ENCODE measurements around the gene MACC1. TPM values are rescaled to one million over a fixed set of nuclear protein-coding genes. Genes with fewer than 3 reads are reported as not detected.

The MACC1 gene
- total RNA-seq, 2 experiments from 2014 or later, result 1.5 to 2.7 TPM

- Mint-ChIP-seq H3K27ac (no peak overlapping the region), H3K4me3 (no peak overlapping the region), H3K36me3 (no peaks in the 10 kb centered on the region), H3K9me3 (ENCODE audit: low read depth) (no peaks in the 10 kb centered on the region), H3K27me3 (no peaks in the 10 kb centered on the region), H3K4me1 (no peaks in the 10 kb centered on the region)
- DNase-seq, result no peak
- ATAC-seq, result no peak
- CTCF ChIA-PET, result no interaction called here
Observed at GRCh38 chr7:20162665-20163064, 54.5 kb downstream of the MACC1 start.

- H3K9me3 Mint-ChIP-seq (ENCODE audit: low read depth), result no peaks in the 10 kb centered on the region
- no peaks in the 10 kb centered on the region for H3K27me3 Mint-ChIP-seq
- H3K36me3 Mint-ChIP-seq, result no peaks in the 10 kb centered on the region
- no peak overlapping the region for H3K27ac Mint-ChIP-seq
- no peak for DNase-seq
- no peak overlapping the region for H3K4me3 Mint-ChIP-seq
- ATAC-seq, result no peak
- CTCF ChIA-PET, result no interaction called here
- no peaks in the 10 kb centered on the region for H3K4me1 Mint-ChIP-seq
Observed at GRCh38 chr7:20159226-20159747, 57.9 kb downstream of the MACC1 start.

GRCh38 chr7:20158684-20159083 is 58.5 kb downstream of the MACC1 start:
- CTCF ChIA-PET, result no interaction called here
- no peak for ATAC-seq
- no peaks in the 10 kb centered on the region for H3K36me3 Mint-ChIP-seq
- H3K4me1 Mint-ChIP-seq, result no peaks in the 10 kb centered on the region
- no peak overlapping the region for H3K4me3 Mint-ChIP-seq
- no peaks in the 10 kb centered on the region for H3K9me3 Mint-ChIP-seq (ENCODE audit: low read depth)
- H3K27me3 Mint-ChIP-seq, result no peaks in the 10 kb centered on the region
- no peak for DNase-seq
- no peak overlapping the region for H3K27ac Mint-ChIP-seq

- no peak for DNase-seq
- no peak for ATAC-seq
- CTCF ChIA-PET, result interaction anchor here (1.6 kb wide), 1 partner anchor 157 kb away, joined by 3 read pairs; no protein-coding TSS in a partner anchor
- Mint-ChIP-seq H3K4me1 (no peaks in the 10 kb centered on the region), H3K4me3 (no peak overlapping the region), H3K27me3 (no peaks in the 10 kb centered on the region), H3K9me3 (ENCODE audit: low read depth) (no peaks in the 10 kb centered on the region), H3K27ac (no peak overlapping the region), H3K36me3 (no peaks in the 10 kb centered on the region)
Observed at GRCh38 chr7:20157456-20157855, 59.7 kb downstream of the MACC1 start.

DNA sequence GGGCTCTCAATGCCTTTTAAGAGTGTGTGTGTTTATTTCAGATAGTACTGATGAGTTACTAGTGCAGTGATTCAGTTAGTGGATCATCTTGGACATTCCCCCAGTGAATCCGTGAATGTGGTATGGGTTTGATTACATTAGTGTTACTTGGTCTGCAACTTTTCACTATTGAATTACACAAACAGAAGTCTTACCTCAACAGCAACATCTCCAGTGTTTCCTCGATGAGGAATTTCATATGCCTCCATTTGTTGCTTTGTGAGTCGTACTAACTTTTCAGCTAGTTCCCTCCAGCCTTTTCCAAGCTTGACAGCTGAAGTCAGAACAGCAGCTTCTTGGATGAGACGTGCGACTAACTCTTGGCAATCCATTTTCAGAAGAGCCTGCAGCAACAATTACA is 63.2 kb downstream of the MACC1 start:
- no peak overlapping the region for H3K4me3 Mint-ChIP-seq
- no peak for ATAC-seq
- no peaks in the 10 kb centered on the region for H3K36me3 Mint-ChIP-seq
- CTCF ChIA-PET, result no interaction called here
- H3K27me3 Mint-ChIP-seq, result no peaks in the 10 kb centered on the region
- H3K9me3 Mint-ChIP-seq (ENCODE audit: low read depth), result no peaks in the 10 kb centered on the region
- H3K4me1 Mint-ChIP-seq, result no peaks in the 10 kb centered on the region
- no peak overlapping the region for H3K27ac Mint-ChIP-seq
- no peak for DNase-seq

- H3K9me3 Mint-ChIP-seq (ENCODE audit: low read depth), result no peaks in the 10 kb centered on the region
- H3K4me3 Mint-ChIP-seq, result no peak overlapping the region
- CTCF ChIA-PET, result no interaction called here
- no peak for ATAC-seq
- H3K36me3 Mint-ChIP-seq, result no peaks in the 10 kb centered on the region
- no peak overlapping the region for H3K27ac Mint-ChIP-seq
- no peaks in the 10 kb centered on the region for H3K27me3 Mint-ChIP-seq
- no peaks in the 10 kb centered on the region for H3K4me1 Mint-ChIP-seq
- no peak for DNase-seq
Observed at GRCh38 chr7:20153567-20153966, 63.6 kb downstream of the MACC1 start.

DNA sequence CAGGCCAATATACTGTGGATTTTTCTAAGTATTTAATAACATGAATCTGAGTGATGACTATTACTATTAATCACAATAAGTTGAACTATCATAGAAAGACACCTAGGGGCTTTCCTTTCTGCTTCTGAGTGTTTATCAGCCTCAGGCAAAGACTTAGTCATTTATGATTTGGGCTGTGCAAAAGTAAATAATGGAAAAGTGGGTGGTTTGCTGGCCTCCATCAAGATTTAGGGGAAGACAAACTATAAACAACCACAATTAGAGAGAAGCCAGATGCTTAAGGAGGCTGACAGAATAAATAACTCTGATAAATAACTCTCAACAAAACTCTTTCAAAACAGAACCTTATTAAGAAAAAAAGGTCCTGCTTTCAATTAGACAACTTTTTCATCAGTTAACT is 64.7 kb downstream of the MACC1 start:
- DNase-seq (no peak), ATAC-seq (no peak)
- Mint-ChIP-seq H3K27me3 (no peaks in the 10 kb centered on the region), H3K27ac (no peak overlapping the region), H3K4me1 (no peaks in the 10 kb centered on the region), H3K4me3 (no peak overlapping the region), H3K9me3 (ENCODE audit: low read depth) (no peaks in the 10 kb centered on the region), H3K36me3 (no peaks in the 10 kb centered on the region)
- CTCF ChIA-PET, result no interaction called here

DNA sequence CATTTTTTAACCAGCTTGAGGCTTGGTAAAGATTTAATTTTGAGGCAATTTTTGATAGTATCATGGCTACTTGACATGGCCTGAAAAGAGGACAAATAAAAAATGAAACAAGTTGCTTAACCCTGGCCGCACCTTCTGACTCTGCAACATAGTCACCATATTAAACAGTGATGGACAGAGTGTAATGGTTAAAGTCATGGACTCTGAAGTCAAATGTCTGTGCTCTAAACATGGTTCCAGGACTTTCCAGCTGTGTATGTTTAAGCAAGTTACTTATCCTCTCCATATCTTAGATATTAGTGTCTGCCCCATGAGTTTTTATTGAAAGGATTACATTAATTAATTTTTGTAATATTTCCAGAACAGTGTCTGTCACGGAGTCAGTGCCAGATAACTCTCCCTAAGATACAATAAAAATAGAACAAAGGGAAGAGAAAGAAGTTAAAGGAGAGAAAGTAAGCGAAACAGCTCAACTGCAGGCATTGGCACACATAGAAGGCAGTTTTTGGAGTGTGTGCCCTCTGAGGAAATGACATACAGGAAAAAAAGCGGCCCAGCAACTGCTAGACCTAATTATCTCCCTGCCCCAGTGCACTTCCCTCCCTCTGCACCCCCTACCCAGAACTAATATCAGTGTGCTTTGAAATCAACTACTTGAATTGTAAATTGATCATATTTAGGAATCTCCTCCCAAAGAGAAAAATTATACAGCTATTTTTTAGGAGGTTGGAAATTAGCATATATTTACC is 65.3 kb downstream of the MACC1 start:
- ATAC-seq, result no peak
- DNase-seq, result no peak
- no peaks in the 10 kb centered on the region for H3K9me3 Mint-ChIP-seq (ENCODE audit: low read depth)
- no peaks in the 10 kb centered on the region for H3K27me3 Mint-ChIP-seq
- no peaks in the 10 kb centered on the region for H3K36me3 Mint-ChIP-seq
- CTCF ChIA-PET, result no interaction called here
- no peak overlapping the region for H3K27ac Mint-ChIP-seq
- H3K4me3 Mint-ChIP-seq, result no peak overlapping the region
- no peaks in the 10 kb centered on the region for H3K4me1 Mint-ChIP-seq

DNA sequence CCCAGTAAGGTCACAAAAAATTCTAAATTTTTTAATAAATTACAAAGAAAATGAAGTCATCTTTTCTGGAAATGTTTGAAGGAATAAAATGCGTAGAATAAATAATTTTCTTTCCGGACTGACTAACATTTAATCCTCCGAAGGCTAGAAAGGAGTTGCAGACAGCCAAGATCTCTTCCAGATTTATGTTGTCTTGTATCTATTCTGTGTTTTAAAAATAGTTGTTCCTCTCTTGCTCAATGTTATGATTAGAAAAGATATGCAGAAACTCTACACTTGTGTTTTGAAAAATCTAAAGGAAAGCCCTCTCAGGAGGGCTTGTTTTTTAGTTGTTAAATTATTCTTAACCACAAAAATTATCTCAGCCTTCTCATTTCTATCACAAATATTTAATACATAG is 70.7 kb downstream of the MACC1 start:
- Mint-ChIP-seq H3K27me3 (no peaks in the 10 kb centered on the region), H3K9me3 (ENCODE audit: low read depth) (no peaks in the 10 kb centered on the region), H3K36me3 (no peaks in the 10 kb centered on the region), H3K27ac (no peak overlapping the region), H3K4me1 (no peaks in the 10 kb centered on the region), H3K4me3 (no peak overlapping the region)
- CTCF ChIA-PET, result no interaction called here
- ATAC-seq, result no peak
- DNase-seq, result no peak

DNA sequence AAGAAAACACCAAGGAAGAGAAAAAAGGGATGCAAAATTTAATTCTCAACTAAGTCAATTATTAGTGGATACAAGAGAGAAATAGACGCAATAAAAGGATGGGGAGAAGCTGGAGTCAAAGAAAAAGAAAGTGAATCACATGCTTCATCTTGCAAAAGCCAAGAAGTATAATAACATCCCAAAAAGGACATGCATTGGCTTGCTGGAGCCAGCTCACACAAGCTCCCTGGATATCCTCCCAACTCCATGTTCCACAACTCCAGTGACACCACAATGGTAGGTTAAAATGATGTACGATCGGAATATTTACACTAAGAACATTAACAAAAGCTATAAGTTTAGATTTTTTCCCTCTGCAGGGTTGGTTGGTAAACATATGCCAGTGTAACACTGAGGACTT is 72.4 kb downstream of the MACC1 start:
- no peak overlapping the region for H3K27ac Mint-ChIP-seq
- no peaks in the 10 kb centered on the region for H3K36me3 Mint-ChIP-seq
- no peaks in the 10 kb centered on the region for H3K27me3 Mint-ChIP-seq
- ATAC-seq, result no peak
- no peaks in the 10 kb centered on the region for H3K4me1 Mint-ChIP-seq
- H3K4me3 Mint-ChIP-seq, result no peak overlapping the region
- peaks cover 2% of the 10 kb centered on the region for H3K9me3 Mint-ChIP-seq (ENCODE audit: low read depth)
- CTCF ChIA-PET, result no interaction called here
- DNase-seq, result no peak

GRCh38 chr7:20141666-20142065 is 75.5 kb downstream of the MACC1 start:
- Mint-ChIP-seq H3K27me3 (no peaks in the 10 kb centered on the region), H3K4me3 (no peak overlapping the region), H3K27ac (no peak overlapping the region), H3K4me1 (no peaks in the 10 kb centered on the region), H3K9me3 (ENCODE audit: low read depth) (peaks cover 2% of the 10 kb centered on the region), H3K36me3 (no peaks in the 10 kb centered on the region)
- CTCF ChIA-PET, result no interaction called here
- ATAC-seq (no peak), DNase-seq (no peak)

- DNase-seq (no peak), ATAC-seq (no peak)
- Mint-ChIP-seq H3K27ac (no peak overlapping the region), H3K36me3 (no peaks in the 10 kb centered on the region), H3K9me3 (ENCODE audit: low read depth) (peaks cover 2% of the 10 kb centered on the region), H3K4me1 (no peaks in the 10 kb centered on the region), H3K27me3 (no peaks in the 10 kb centered on the region), H3K4me3 (no peak overlapping the region)
- CTCF ChIA-PET, result no interaction called here
Observed at GRCh38 chr7:20141002-20141345, 76.2 kb downstream of the MACC1 start.

GRCh38 chr7:20140291-20141001 is 76.7 kb downstream of the MACC1 start:
- Mint-ChIP-seq H3K27ac (no peak overlapping the region), H3K4me1 (no peaks in the 10 kb centered on the region), H3K4me3 (no peak overlapping the region), H3K36me3 (no peaks in the 10 kb centered on the region), H3K27me3 (no peaks in the 10 kb centered on the region), H3K9me3 (ENCODE audit: low read depth) (peaks cover 2% of the 10 kb centered on the region)
- CTCF ChIA-PET, result no interaction called here
- DNase-seq (no peak), ATAC-seq (no peak)

DNA sequence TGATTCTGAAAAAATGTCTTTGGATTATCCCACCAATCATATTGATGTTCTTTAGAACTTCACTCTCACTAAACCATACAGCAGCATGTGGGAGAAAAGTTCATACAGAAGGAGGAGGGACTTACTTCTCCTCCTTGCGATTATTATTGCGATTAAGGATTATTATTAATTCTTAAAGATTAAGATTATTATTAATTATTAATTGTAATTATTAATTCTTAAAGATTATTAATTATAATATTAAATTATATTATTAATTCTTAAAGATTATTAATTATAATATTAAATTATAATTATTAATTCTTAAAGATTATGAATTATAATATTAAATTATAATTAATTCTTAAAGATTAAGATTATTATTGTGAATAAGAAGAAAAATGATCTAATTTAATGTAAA is 80.5 kb downstream of the MACC1 start:
- peaks cover 2% of the 10 kb centered on the region for H3K9me3 Mint-ChIP-seq (ENCODE audit: low read depth)
- DNase-seq (no peak), ATAC-seq (no peak)
- H3K27ac Mint-ChIP-seq, result no peak overlapping the region
- CTCF ChIA-PET, result no interaction called here
- H3K4me3 Mint-ChIP-seq, result no peak overlapping the region
- no peaks in the 10 kb centered on the region for H3K27me3 Mint-ChIP-seq
- H3K36me3 Mint-ChIP-seq, result no peaks in the 10 kb centered on the region
- no peaks in the 10 kb centered on the region for H3K4me1 Mint-ChIP-seq
